Measurements from ENCODE around the gene MOAP1. TPM values are rescaled to one million over a fixed set of nuclear protein-coding genes. Genes with fewer than 3 reads are reported as not detected.

MOAP1 gene
- total RNA-seq, 4 donors from 2014 or later = 12.6 to 31.6 (median 27.4) TPM

- TF ChIP-seq CTCF (IDR thresholded peaks at IDR 0.05; ENCODE audit: low read depth) = no peak
These were observed 15.9 kb upstream of the MOAP1 start for GRCh38 chr14:93200553-93200952.

- TF ChIP-seq CTCF (IDR thresholded peaks at IDR 0.05; ENCODE audit: low read depth) = no peak
These were observed 14.3 kb upstream of the MOAP1 start for GRCh38 chr14:93199031-93199430.

- TF ChIP-seq CTCF (IDR thresholded peaks at IDR 0.05; ENCODE audit: low read depth) = no peak
These were observed 10.8 kb upstream of the MOAP1 start for GRCh38 chr14:93195316-93195999.

GRCh38 chr14:93186956-93187355 lies 2.3 kb upstream of the MOAP1 start:
- no peak for TF ChIP-seq CTCF (IDR thresholded peaks at IDR 0.05; ENCODE audit: low read depth)

- TF ChIP-seq CTCF (IDR thresholded peaks at IDR 0.05; ENCODE audit: low read depth) = no peak
These were observed 1.8 kb upstream of the MOAP1 start for GRCh38 chr14:93186466-93186865.

- TF ChIP-seq CTCF (IDR thresholded peaks at IDR 0.05; ENCODE audit: low read depth) = no peak
These were observed 638 bp upstream of the MOAP1 start for GRCh38 chr14:93185349-93185720.

GRCh38 chr14:93183596-93184317 lies 940 bp downstream of the MOAP1 start:
- TF ChIP-seq CTCF (IDR thresholded peaks at IDR 0.05; ENCODE audit: low read depth) = no peak

Data from subcutaneous adipose tissue (tissue), 4 donors.